CD14-positive monocyte (primary cell): ENCODE results near the gene NIPAL3. TPM values are rescaled to one million over a fixed set of nuclear protein-coding genes. Genes with fewer than 3 reads are reported as not detected.

Source experiments
- DNase-seq, 3 donors: peaks; one replicate each; pipeline ENCODE4 v3.0.0-alpha.2; 2011 to 2022
- H2AFZ ChIP-seq: 2 replicates; pipeline ENCODE4 v1.6.0; 2012; ENCODE audit warnings: mild to moderate bottlenecking, low read depth, low read length, inconsistent platforms; ENCODE audit not compliant: insufficient read depth, poor library complexity, severe bottlenecking
- H3K27ac ChIP-seq, 2 donors: 1 replicate in 1 of 2; 2 replicates in 1 of 2; pipeline ENCODE4 v1.5.1; 2012 to 2013; ENCODE audit warnings: low read length in 2 of 2, control low read depth in 1 of 2, inconsistent platforms in 1 of 2, low read depth in 1 of 2, mild to moderate bottlenecking in 1 of 2
- H3K27me3 ChIP-seq, 2 donors: one replicate each; pipeline versions ENCODE4 v1.6.0 to v1.6.1; 2011 to 2013; ENCODE audit warnings: low read length in 2 of 2; ENCODE audit not compliant: control insufficient read depth in 2 of 2, insufficient read depth in 2 of 2
- H3K36me3 ChIP-seq, 2 donors: replicated peaks in 1 of 2; 1 replicate in 1 of 2; 2 replicates in 1 of 2; pipeline versions ENCODE4 v1.5.1 to v1.6.1; 2012 to 2013; ENCODE audit warnings: low read length in 2 of 2, control low read depth in 1 of 2, inconsistent platforms in 1 of 2, mild to moderate bottlenecking in 1 of 2; ENCODE audit not compliant: insufficient read depth in 2 of 2, control insufficient read depth in 1 of 2
- H3K4me1 ChIP-seq, 2 donors: 1 replicate in 1 of 2; 2 replicates in 1 of 2; pipeline versions ENCODE4 v1.5.1 to v1.6.1; 2012 to 2013; ENCODE audit warnings: low read length in 2 of 2, control low read depth in 1 of 2, inconsistent platforms in 1 of 2, mild to moderate bottlenecking in 1 of 2, moderate library complexity in 1 of 2; ENCODE audit not compliant: insufficient read depth in 2 of 2, control insufficient read depth in 1 of 2
- H3K4me2 ChIP-seq: replicated peaks from 2 replicates; pipeline ENCODE3; 2012; ENCODE audit warnings: low read length, moderate library complexity, mild to moderate bottlenecking; ENCODE audit not compliant: poor library complexity, severe bottlenecking; ENCODE audit errors: extremely low read depth
- H3K4me3 ChIP-seq, 3 experiments: fragments of 200-600 bp in 1 of 3; sonication (generic) in 1 of 3; replicated peaks in 1 of 3; 1 replicate in 2 of 3; 2 replicates in 1 of 3; pipeline ENCODE4 v1.5.1; 2011 to 2013; ENCODE audit warnings: low read length in 3 of 3, mild to moderate bottlenecking in 3 of 3, control low read depth in 2 of 3, low read depth in 2 of 3, inconsistent platforms in 1 of 3, moderate library complexity in 1 of 3
- H3K79me2 ChIP-seq: 2 replicates; pipeline ENCODE4 v1.6.0; 2012; ENCODE audit warnings: mild to moderate bottlenecking, control low read depth, inconsistent platforms, low read length, moderate library complexity; ENCODE audit not compliant: insufficient read depth
- H3K9ac ChIP-seq: 2 replicates; pipeline ENCODE4 v1.6.0; 2017; ENCODE audit warnings: low read length, mild to moderate bottlenecking; ENCODE audit not compliant: insufficient read depth, poor library complexity, severe bottlenecking
- H3K9me3 ChIP-seq, 2 donors: replicated peaks in 1 of 2; 1 replicate in 1 of 2; 2 replicates in 1 of 2; pipeline versions ENCODE4 v1.5.1 to v1.6.1; 2012 to 2013; ENCODE audit warnings: low read length in 2 of 2, control low read depth in 1 of 2; ENCODE audit not compliant: control insufficient read depth in 1 of 2, insufficient read depth in 1 of 2
- H4K20me1 ChIP-seq: 2 replicates; pipeline ENCODE4 v1.6.0; 2012; ENCODE audit warnings: mild to moderate bottlenecking, low read length, control low read depth, moderate library complexity; ENCODE audit not compliant: insufficient read depth
- H3K27ac Mint-ChIP-seq, 7 donors: one replicate each; pipeline ENCODE4 v1.8.0; 2020; ENCODE audit warnings: mild to moderate bottlenecking in 7 of 7, mixed read lengths in 7 of 7, moderate library complexity in 6 of 7, inconsistent platforms in 2 of 7
- H3K27me3 Mint-ChIP-seq, 3 donors: one replicate each; pipeline ENCODE4 v1.8.0; 2021 to 2022; ENCODE audit warnings: low read depth in 3 of 3, mild to moderate bottlenecking in 3 of 3, mixed read lengths in 3 of 3, moderate library complexity in 3 of 3, inconsistent platforms in 1 of 3
- H3K36me3 Mint-ChIP-seq, 2 donors: one replicate each; pipeline ENCODE4 v1.8.0; 2020; ENCODE audit warnings: mixed read lengths in 2 of 2, inconsistent platforms in 1 of 2, mild to moderate bottlenecking in 1 of 2
- H3K4me1 Mint-ChIP-seq: one replicate; pipeline ENCODE4 v1.8.0; 2020; ENCODE audit warnings: mild to moderate bottlenecking, mixed read lengths
- H3K4me3 Mint-ChIP-seq, 2 donors: one replicate each; pipeline ENCODE4 v1.8.0; 2020; ENCODE audit warnings: mild to moderate bottlenecking in 2 of 2, mixed read lengths in 2 of 2, moderate library complexity in 1 of 2
- H3K9me3 Mint-ChIP-seq, 7 donors: one replicate each; pipeline ENCODE4 v1.8.0; 2020 to 2022; ENCODE audit warnings: mixed read lengths in 7 of 7, mild to moderate bottlenecking in 6 of 7, moderate library complexity in 6 of 7, inconsistent platforms in 2 of 7
- WGBS: methylation state at CpG from one replicate; pipeline ENCODE4 v1.1.5; 2013; ENCODE audit warnings: missing lambda C conversion rate; ENCODE audit not compliant: insufficient coverage; 5-methylcytosine and 5-hydroxymethylcytosine counted together
- intact Hi-C, 2 donors: fragments of 100-400 bp; cut with micrococcal nuclease; formaldehyde crosslinking; loops; one replicate each; pipeline versions ENCODE4 v1.15.0 to v1.15.1; 2023
- polyA plus RNA-seq, 3 donors: library from polyadenylated mRNA; depleted of rRNA in 1 of 3; unstranded in 2 of 3; stranded (reverse) in 1 of 3; fragments of 300-500 nt in 2 of 3; fragments of >200 nt in 1 of 3; fragmentation: Illumina TruSeq in 2 of 3; gene quantifications; 1 replicate in 2 of 3; 2 replicates in 1 of 3; pipeline ENCODE4 v1.2.3, GENCODE V29; 2012 to 2021
- TF ChIP-seq, protein P1 (sequence below): fragments of 200-600 bp; IDR thresholded peaks from one replicate; pipeline ENCODE4 v1.8.0; 2022; ENCODE audit warnings: antibody characterized with exemption, mild to moderate bottlenecking

NIPAL3 gene
- polyA plus RNA-seq, 3 donors: 5.9 to 9.6 (median 6.6) TPM

- Histone ChIP-seq H3K27ac (peak overlapping the region in 1 of 2 donors; percentile 79), H3K4me2 (peak overlapping the region; percentile 88), H3K9ac (peak overlapping the region; percentile 64), H3K9me3 (no peaks in the 10 kb centered on the region), H3K36me3 (peaks cover 0 to 6% of the 10 kb centered on the region in 2 donors), H4K20me1 (no peaks in the 10 kb centered on the region), H3K27me3 (no peaks in the 10 kb centered on the region), H3K4me3 (peak overlapping the region in 2 of 3 experiments; percentile 58 to 95), H2AFZ (peak overlapping the region; percentile 95), H3K4me1 (peaks cover 45 to 63% of the 10 kb centered on the region in 2 donors), H3K79me2 (peaks cover 38% of the 10 kb centered on the region)
- intact Hi-C loops: loop anchor here in 1 of 2 donors (5.0 kb wide), 1 partner anchor 85 kb away; the partner anchor contains the start of gene RCAN3
- H3K9me3 Mint-ChIP-seq: no peaks in the 10 kb centered on the region
- peak overlapping the region in 5 of 7 donors; percentile 52 to 88 (median 80) for H3K27ac Mint-ChIP-seq
- peaks cover 4 to 15% of the 10 kb centered on the region in 2 donors for H3K36me3 Mint-ChIP-seq
- peak overlapping the region; percentile 97 to 99 for H3K4me3 Mint-ChIP-seq
- TF ChIP-seq, protein P1, sequence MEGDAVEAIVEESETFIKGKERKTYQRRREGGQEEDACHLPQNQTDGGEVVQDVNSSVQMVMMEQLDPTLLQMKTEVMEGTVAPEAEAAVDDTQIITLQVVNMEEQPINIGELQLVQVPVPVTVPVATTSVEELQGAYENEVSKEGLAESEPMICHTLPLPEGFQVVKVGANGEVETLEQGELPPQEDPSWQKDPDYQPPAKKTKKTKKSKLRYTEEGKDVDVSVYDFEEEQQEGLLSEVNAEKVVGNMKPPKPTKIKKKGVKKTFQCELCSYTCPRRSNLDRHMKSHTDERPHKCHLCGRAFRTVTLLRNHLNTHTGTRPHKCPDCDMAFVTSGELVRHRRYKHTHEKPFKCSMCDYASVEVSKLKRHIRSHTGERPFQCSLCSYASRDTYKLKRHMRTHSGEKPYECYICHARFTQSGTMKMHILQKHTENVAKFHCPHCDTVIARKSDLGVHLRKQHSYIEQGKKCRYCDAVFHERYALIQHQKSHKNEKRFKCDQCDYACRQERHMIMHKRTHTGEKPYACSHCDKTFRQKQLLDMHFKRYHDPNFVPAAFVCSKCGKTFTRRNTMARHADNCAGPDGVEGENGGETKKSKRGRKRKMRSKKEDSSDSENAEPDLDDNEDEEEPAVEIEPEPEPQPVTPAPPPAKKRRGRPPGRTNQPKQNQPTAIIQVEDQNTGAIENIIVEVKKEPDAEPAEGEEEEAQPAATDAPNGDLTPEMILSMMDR: no peak
- DNase-seq: no peak
- WGBS: 18% methylated on average over 4 of the region's 10 CpGs
- H3K27me3 Mint-ChIP-seq: peaks cover 0 to 6% (median 0%) of the 10 kb centered on the region in 3 donors
- H3K4me1 Mint-ChIP-seq: peaks cover 71% of the 10 kb centered on the region
Observed at GRCh38 chr1:24416666-24417391, 1.2 kb downstream of the NIPAL3 start.

- 100% methylated on average over 1 of the region's 1 CpG for WGBS
- H3K4me2 ChIP-seq: no peak overlapping the region
- no peak for DNase-seq
- Mint-ChIP-seq H3K36me3 (peaks cover 13 to 24% of the 10 kb centered on the region in 2 donors), H3K4me3 (no peak overlapping the region), H3K9me3 (no peaks in the 10 kb centered on the region), H3K4me1 (peaks cover 65% of the 10 kb centered on the region), H3K27ac (peak overlapping the region in 1 of 7 donors; percentile 74), H3K27me3 (peaks cover 0 to 6% (median 0%) of the 10 kb centered on the region in 3 donors)
- no peaks in the 10 kb centered on the region for H3K27me3 ChIP-seq
- H4K20me1 ChIP-seq: no peaks in the 10 kb centered on the region
- TF ChIP-seq, protein P1: no peak
- no peak overlapping the region for H2AFZ ChIP-seq
- peaks cover 45 to 63% of the 10 kb centered on the region in 2 donors for H3K4me1 ChIP-seq
- H3K36me3 ChIP-seq: peaks cover 5 to 14% of the 10 kb centered on the region in 2 donors
- H3K79me2 ChIP-seq: peaks cover 39% of the 10 kb centered on the region
- no peaks in the 10 kb centered on the region for H3K9me3 ChIP-seq
- H3K27ac ChIP-seq: no peak overlapping the region
- intact Hi-C loops: loop anchor here in 1 of 2 donors (5.0 kb wide), 1 partner anchor 85 kb away; the partner anchor contains the start of gene RCAN3
- no peak overlapping the region for H3K4me3 ChIP-seq
- no peak overlapping the region for H3K9ac ChIP-seq
Observed at GRCh38 chr1:24417681-24418080, 2.1 kb downstream of the NIPAL3 start.
